HCT116 (cell line): Measurements from ENCODE around the gene IGSF6. TPM values are rescaled to one million over a fixed set of nuclear protein-coding genes. Genes with fewer than 3 reads are reported as not detected.

ENCODE experiments used
- ATAC-seq: fragments of 200-7000 bp; cut with Tn5 transposase; 2 replicates; pipeline ENCODE4 v1.9.1; 2020; ENCODE audit warnings: mild to moderate bottlenecking, moderate library complexity
- BruUV-seq: library from RNA; stranded (reverse); fragments of 400-500 nt; replicated peaks from 2 replicates; lab custom pipeline; 2021; lab: Mats Ljungman, UMichigan
- CTCF ChIA-PET: fragments of 300-600 bp; sonication (Branson Sonifier 250); formaldehyde crosslinking; loops from one replicate; lab custom pipeline; 2021; ENCODE audit warnings: antibody characterized with exemption; lab: Charles Lee
- POLR2A ChIA-PET: fragments of 300-600, 350-600 bp; sonication (Branson Sonifier 250); formaldehyde crosslinking; loops from one replicate; lab custom pipeline; 2021; ENCODE audit warnings: antibody characterized with exemption; lab: Charles Lee
- RAD21 ChIA-PET, 2 experiments: fragments of 300-600 bp; sonication (Branson Sonifier 250); formaldehyde crosslinking; loops; one replicate each; lab custom pipeline; 2023; ENCODE audit warnings: low total read pairs in 2 of 2; ENCODE audit not compliant: uncharacterized antibody in 2 of 2, unreplicated experiment in 2 of 2, low non-redundant PET in 1 of 2; lab: Charles Lee
- DNase-seq: peaks from one replicate; pipeline ENCODE4 v3.0.0-alpha.2; 2010; ENCODE audit warnings: low read depth, low spot score
- H2AFZ ChIP-seq: fragments of 200-600 bp; shearing (Covaris generic), sonication (generic); 2 replicates; pipeline ENCODE4 v1.6.1; 2017; ENCODE audit warnings: low read depth, mixed run types, mixed read lengths, antibody characterized with exemption, low read length; ENCODE audit not compliant: poor library complexity, severe bottlenecking
- H3K27ac ChIP-seq: 2 replicates; pipeline ENCODE4 v1.5.1; 2012; ENCODE audit warnings: low read depth, low read length
- H3K27me3 ChIP-seq: fragments of 200-600 bp; sonication (generic); 2 replicates; pipeline ENCODE4 v1.6.1; 2016; ENCODE audit warnings: mixed run types, low read length, mixed read lengths; ENCODE audit not compliant: insufficient read depth
- H3K36me3 ChIP-seq, 2 experiments: fragments of 200-500 bp in 1 of 2; fragments of 200-600 bp in 1 of 2; sonication (Bioruptor generic) in 1 of 2; sonication (generic) in 1 of 2; 2 replicates each; pipeline versions ENCODE4 v1.5.1 to v1.6.1; 2014 to 2016; ENCODE audit warnings: low read length in 2 of 2, inconsistent platforms in 1 of 2, mixed read lengths in 1 of 2, mixed run types in 1 of 2; ENCODE audit not compliant: insufficient read depth in 2 of 2, control insufficient read depth in 1 of 2
- H3K4me1 ChIP-seq, 2 experiments: fragments of 200-600 bp in 1 of 2; sonication (generic) in 1 of 2; 2 replicates each; pipeline versions ENCODE4 v1.5.1 to v1.6.1; 2012 to 2017; ENCODE audit warnings: low read length in 2 of 2, inconsistent platforms in 1 of 2, mild to moderate bottlenecking in 1 of 2, mixed read lengths in 1 of 2, mixed run types in 1 of 2, moderate library complexity in 1 of 2; ENCODE audit not compliant: insufficient read depth in 2 of 2, control insufficient read depth in 1 of 2
- H3K4me2 ChIP-seq: fragments of 200-600 bp; sonication (generic); 2 replicates; pipeline ENCODE4 v1.6.1; 2017; ENCODE audit warnings: mixed run types, low read length, mixed read lengths
- H3K4me3 ChIP-seq, 2 experiments: fragments of 200-600 bp in 1 of 2; sonication (generic) in 1 of 2; replicated peaks in 1 of 2; 2 replicates each; pipeline ENCODE4 v1.5.1; 2011 to 2016; ENCODE audit warnings: low read length in 2 of 2, control low read depth in 1 of 2, low read depth in 1 of 2, mild to moderate bottlenecking in 1 of 2, mixed read lengths in 1 of 2, mixed run types in 1 of 2
- H3K79me2 ChIP-seq: fragments of 200-600 bp; sonication (generic); 2 replicates; pipeline ENCODE4 v1.6.1; 2017; ENCODE audit warnings: mild to moderate bottlenecking, mixed run types, low read length, moderate library complexity, mixed read lengths; ENCODE audit not compliant: insufficient read depth
- H3K9ac ChIP-seq: fragments of 200-600 bp; sonication (generic); 2 replicates; pipeline ENCODE4 v1.6.1; 2016; ENCODE audit warnings: low read length, mixed read lengths
- H3K9me2 ChIP-seq: fragments of 200-600 bp; sonication (generic), shearing (Covaris generic); 2 replicates; pipeline ENCODE4 v1.6.1; 2017; ENCODE audit warnings: mixed run types, mild to moderate bottlenecking, moderate library complexity; ENCODE audit not compliant: insufficient read depth
- H3K9me3 ChIP-seq, 2 experiments: fragments of 200-500 bp in 1 of 2; fragments of 200-600 bp in 1 of 2; sonication (Bioruptor generic) in 1 of 2; sonication (generic) in 1 of 2; 2 replicates each; pipeline ENCODE4 v1.6.1; 2014 to 2017; ENCODE audit warnings: low read length in 2 of 2, mixed read lengths in 2 of 2, inconsistent platforms in 1 of 2, low read depth in 1 of 2, mild to moderate bottlenecking in 1 of 2, mixed run types in 1 of 2, moderate library complexity in 1 of 2; ENCODE audit not compliant: control insufficient read depth in 1 of 2, insufficient read depth in 1 of 2
- H4K20me1 ChIP-seq: fragments of 200-600 bp; sonication (generic), shearing (Covaris generic); 2 replicates; pipeline ENCODE4 v1.6.1; 2017; ENCODE audit warnings: mixed run types, mild to moderate bottlenecking, moderate library complexity; ENCODE audit not compliant: insufficient read depth
- CEBPB ChIP-seq: IDR thresholded peaks from 2 replicates; pipeline ENCODE4 v1.6.1; 2012; ENCODE audit warnings: low read depth
- CTCF ChIP-seq, 3 experiments: fragments of 200-600 bp in 1 of 3; sonication (generic) in 1 of 3; IDR thresholded peaks in 2 of 3; conservative IDR thresholded peaks in 1 of 3; 2 replicates each; pipeline ENCODE4 v1.5.1; 2012 to 2017; ENCODE audit warnings: low read depth in 2 of 3, low read length in 2 of 3, antibody characterized with exemption in 1 of 3, borderline replicate concordance in 1 of 3, control low read depth in 1 of 3, mild to moderate bottlenecking in 1 of 3, mixed read lengths in 1 of 3, mixed run types in 1 of 3, moderate library complexity in 1 of 3; ENCODE audit not compliant: insufficient read depth in 1 of 3
- EGR1 ChIP-seq: IDR thresholded peaks from 2 replicates; pipeline ENCODE4 v1.6.1; 2012; ENCODE audit warnings: low read depth
- ELF1 ChIP-seq: IDR thresholded peaks from 2 replicates; pipeline ENCODE4 v1.6.1; 2012; ENCODE audit warnings: low read depth, borderline replicate concordance
- REST ChIP-seq: IDR thresholded peaks from 2 replicates; pipeline ENCODE4 v1.6.1; 2012; ENCODE audit warnings: low read depth
- SIN3A ChIP-seq: IDR thresholded peaks from 2 replicates; pipeline ENCODE4 v1.6.1; 2012; ENCODE audit warnings: low read depth
- TCF7L2 ChIP-seq: IDR thresholded peaks from 2 replicates; pipeline ENCODE4 v1.7.0; 2011; ENCODE audit warnings: borderline replicate concordance, inconsistent platforms; ENCODE audit not compliant: insufficient read depth, insufficient read length; ENCODE audit errors: extremely low read depth
- YY1 ChIP-seq: IDR thresholded peaks from 2 replicates; pipeline ENCODE4 v1.6.1; 2011; ENCODE audit warnings: low read length, low read depth, moderate library complexity, mild to moderate bottlenecking; ENCODE audit not compliant: insufficient replicate concordance; ENCODE audit errors: extremely low read depth
- ZBTB33 ChIP-seq: IDR thresholded peaks from 2 replicates; pipeline ENCODE4 v1.6.1; 2011; ENCODE audit warnings: mild to moderate bottlenecking, low read length, moderate library complexity; ENCODE audit not compliant: insufficient replicate concordance; ENCODE audit errors: extremely low read depth
- intact Hi-C: fragments of 100-400 bp; cut with micrococcal nuclease; formaldehyde crosslinking; loops from 2 replicates; pipeline ENCODE4 v1.10.0; 2022
- total RNA-seq: library from RNA; stranded (reverse); gene quantifications from one replicate; pipeline ENCODE4 v1.2.1, GENCODE V29; 2021; ENCODE audit not compliant: unreplicated experiment

IGSF6 gene
- total RNA-seq, 1 experiment from 2014 or later = not detected

DNA sequence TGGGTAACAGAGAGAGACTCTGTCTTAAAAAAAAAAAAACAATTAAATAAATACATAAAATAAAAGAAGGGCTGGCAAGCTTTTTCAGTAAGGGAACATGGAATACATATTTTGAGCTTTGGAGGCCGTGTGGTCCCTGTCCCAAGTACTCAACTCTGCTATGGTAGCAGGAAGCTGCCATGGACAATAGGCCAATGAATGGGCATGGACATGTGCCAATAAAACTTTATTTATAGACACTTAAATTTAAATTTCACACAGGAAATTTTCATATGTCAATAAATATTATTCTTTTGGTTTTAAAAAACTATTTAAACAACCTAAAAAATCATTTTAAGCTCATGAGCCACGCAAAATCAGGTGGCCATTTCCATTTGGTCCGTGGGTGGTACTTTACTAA lies 15.2 kb upstream of the IGSF6 start:
- no peak for DNase-seq
- CTCF ChIA-PET = no interaction called here
- Histone ChIP-seq H3K27me3 (no peaks in the 10 kb centered on the region), H3K9ac (no peak overlapping the region), H3K4me2 (no peak overlapping the region), H3K4me3 (no peak overlapping the region), H3K79me2 (no peaks in the 10 kb centered on the region), H3K9me2 (no peaks in the 10 kb centered on the region), H3K36me3 (no peaks in the 10 kb centered on the region), H3K9me3 (no peaks in the 10 kb centered on the region), H3K27ac (no peak overlapping the region), H2AFZ (no peak overlapping the region), H3K4me1 (no peaks in the 10 kb centered on the region), H4K20me1 (no peaks in the 10 kb centered on the region)
- RAD21 ChIA-PET = no interaction called here
- BruUV-seq = no TSS peak
- POLR2A ChIA-PET = no interaction called here
- ATAC-seq = no peak
- intact Hi-C loops = no loop called here
- TF ChIP-seq REST (no peak), SIN3A (no peak), TCF7L2 (no peak), ZBTB33 (no peak), YY1 (no peak), ELF1 (no peak), CTCF (IDR thresholded peaks at IDR 0.05 in 2 of 3, conservative IDR thresholded peaks at IDR 0.05 in 1 of 3; ENCODE audit: borderline replicate concordance in 1 of 3, insufficient read depth in 1 of 3, low read depth in 2 of 3, low read length in 2 of 3) (no peak), CEBPB (no peak), EGR1 (no peak)
